ENCODE results near the gene KRTAP7-1.

GRCh38 chr21:30800605-30801004 lies 29.0 kb downstream of the KRTAP7-1 start:
- no peak for TF ChIP-seq SIX5 (IDR thresholded peaks at IDR 0.05; ENCODE audit: low read depth, low read length)
- TF ChIP-seq CTCF (IDR thresholded peaks at IDR 0.05; ENCODE audit: control extremely low read depth in 1 of 3, insufficient read depth in 1 of 3, low read depth in 1 of 3, low read length in 3 of 3) = no peak
- TF ChIP-seq EP300 (IDR thresholded peaks at IDR 0.05; ENCODE audit: borderline replicate concordance in 1 of 2, low read depth in 2 of 2, low read length in 2 of 2) = no peak
- no peak for TF ChIP-seq GABPA (IDR thresholded peaks at IDR 0.05; ENCODE audit: borderline replicate concordance, insufficient read depth, low read length)
- TF ChIP-seq POLR2A (IDR thresholded peaks at IDR 0.05; ENCODE audit: control extremely low read depth in 1 of 2, low read depth in 2 of 2, low read length in 2 of 2) = no peak
- no peak for TF ChIP-seq EZH2 (IDR thresholded peaks at IDR 0.05; ENCODE audit: low read depth, low read length, severe bottlenecking)
- no peak for TF ChIP-seq RAD21 (IDR thresholded peaks at IDR 0.05 in 1 of 2, conservative IDR thresholded peaks at IDR 0.05 in 1 of 2; ENCODE audit: low read depth in 2 of 2, low read length in 2 of 2)
- no peak for TF ChIP-seq HDAC2 (IDR thresholded peaks at IDR 0.05; ENCODE audit: borderline replicate concordance in 1 of 2, low read depth in 2 of 2, low read length in 2 of 2)
- no peak for TF ChIP-seq EGR1 (IDR thresholded peaks at IDR 0.05; ENCODE audit: borderline replicate concordance, low read depth, low read length)
- TF ChIP-seq MAFK (IDR thresholded peaks at IDR 0.05; ENCODE audit: low read depth, low read length) = no peak
- no peak for TF ChIP-seq FOSL1 (IDR thresholded peaks at IDR 0.05; ENCODE audit: insufficient read depth, low read depth, low read length)
- TF ChIP-seq JUND (IDR thresholded peaks at IDR 0.05; ENCODE audit: low read length) = no peak
- TF ChIP-seq POU5F1 (IDR thresholded peaks at IDR 0.05; ENCODE audit: low read depth, low read length) = no peak
